Measurements from ENCODE around the gene GPD2. TPM values are rescaled to one million over a fixed set of nuclear protein-coding genes. Genes with fewer than 3 reads are reported as not detected.

The GPD2 gene
- total RNA-seq, 6 experiments from 2014 or later: 3.2 to 8.8 (median 4.8) TPM

GRCh38 chr2:156430980-156431358 lies 5.2 kb upstream of the GPD2 start:
- no peak overlapping the region for H3K27ac ChIP-seq
- peaks cover 0 to 7% (median 0%) of the 10 kb centered on the region in 4 donors for H3K4me1 ChIP-seq
- H3K27me3 ChIP-seq: no peaks in the 10 kb centered on the region
- H3K9me3 ChIP-seq: no peaks in the 10 kb centered on the region
- TF ChIP-seq CTCF (IDR thresholded peaks at IDR 0.05) (no peak), POLR2A (IDR thresholded peaks at IDR 0.05) (no peak)
- ATAC-seq (peak in 2 of 4 donors; percentile 12 to 18), DNase-seq (no peak)
- H3K4me3 ChIP-seq: no peak overlapping the region
- intact Hi-C loops (cut with DNase I): no loop called here
- H3K36me3 ChIP-seq: no peaks in the 10 kb centered on the region
- 71% methylated on average over 1 of the region's 1 CpG for WGBS (ENCODE audit: insufficient coverage, low coverage, low lambda C conversion rate, missing lambda C conversion rate)

GRCh38 chr2:156434461-156435291 lies 1.5 kb upstream of the GPD2 start:
- Histone ChIP-seq H3K4me1 (peaks cover 0 to 12% (median 0%) of the 10 kb centered on the region in 4 donors), H3K27ac (peak overlapping the region; percentile 97 to 98 (median 97)), H3K27me3 (no peaks in the 10 kb centered on the region), H3K4me3 (peak overlapping the region; percentile 62 to 82 (median 78)), H3K36me3 (no peaks in the 10 kb centered on the region), H3K9me3 (no peaks in the 10 kb centered on the region)
- intact Hi-C loops (cut with DNase I): no loop called here
- WGBS (ENCODE audit: insufficient coverage, low coverage, low lambda C conversion rate, missing lambda C conversion rate): 52% methylated on average over 7 of the region's 8 CpGs
- ATAC-seq: no peak
- DNase-seq: no peak
- TF ChIP-seq CTCF (IDR thresholded peaks at IDR 0.05): no peak
- TF ChIP-seq POLR2A (IDR thresholded peaks at IDR 0.05): no peak

GRCh38 chr2:156435396-156435717 lies 822 bp upstream of the GPD2 start:
- H3K27me3 ChIP-seq: no peaks in the 10 kb centered on the region
- H3K4me3 ChIP-seq: peak overlapping the region; percentile 62 to 82 (median 78)
- ATAC-seq (no peak), DNase-seq (no peak)
- peak overlapping the region; percentile 97 to 98 (median 97) for H3K27ac ChIP-seq
- 13% methylated on average over 10 of the region's 18 CpGs for WGBS (ENCODE audit: insufficient coverage, low coverage, low lambda C conversion rate, missing lambda C conversion rate)
- no peaks in the 10 kb centered on the region for H3K9me3 ChIP-seq
- intact Hi-C loops (cut with DNase I): no loop called here
- no peaks in the 10 kb centered on the region for H3K36me3 ChIP-seq
- H3K4me1 ChIP-seq: peaks cover 0 to 12% (median 0%) of the 10 kb centered on the region in 4 donors
- TF ChIP-seq POLR2A (IDR thresholded peaks at IDR 0.05) (no peak), CTCF (IDR thresholded peaks at IDR 0.05) (no peak)

- no peaks in the 10 kb centered on the region for H3K9me3 ChIP-seq
- peaks cover 0 to 5% (median 0%) of the 10 kb centered on the region in 4 donors for H3K4me1 ChIP-seq
- WGBS (ENCODE audit: insufficient coverage, low coverage, low lambda C conversion rate, missing lambda C conversion rate): 2% methylated on average over 15 of the region's 15 CpGs
- intact Hi-C loops (cut with DNase I): no loop called here
- TF ChIP-seq POLR2A (IDR thresholded peaks at IDR 0.05) (no peak), CTCF (IDR thresholded peaks at IDR 0.05) (no peak)
- H3K36me3 ChIP-seq: no peaks in the 10 kb centered on the region
- peak overlapping the region; percentile 97 to 98 (median 97) for H3K27ac ChIP-seq
- no peak for DNase-seq
- no peaks in the 10 kb centered on the region for H3K27me3 ChIP-seq
- peak overlapping the region; percentile 62 to 82 (median 78) for H3K4me3 ChIP-seq
- ATAC-seq: peak in 2 of 4 donors; percentile 12 to 15
Observed at GRCh38 chr2:156436497-156437085, 412 bp downstream of the GPD2 start.
